GM18951 (cell line): ENCODE data around the gene SASH1.
A peak's percentile ranks its signal among the peaks of the same experiment; 100 is the strongest.

ENCODE experiments used
- POLR2A ChIP-seq: IDR thresholded peaks from 4 replicates; pipeline ENCODE4 v1.6.1; 2011; ENCODE audit warnings: mild to moderate bottlenecking; ENCODE audit not compliant: insufficient read length, insufficient read depth; ENCODE audit errors: extremely low read depth
- in situ Hi-C: fragments of 300-500 bp; cut with MboI; formaldehyde crosslinking; loops from one replicate; pipeline ENCODE4 v1.12.0; 2022; ENCODE audit warnings: low sequenced_read_pairs, mixed read lengths, inconsistent platforms; ENCODE audit not compliant: unreplicated experiment

SASH1 gene

GRCh38 chr6:148342350-148343046 is at the start of gene SASH1:
Gene SASH1, plus strand, starts transcription at chr6:148342838. Its CDS starts 230 bp downstream, at chr6:148343068.
- TF ChIP-seq POLR2A = peak; percentile 39
- in situ Hi-C loops = no loop called here

- no peak for TF ChIP-seq POLR2A
- in situ Hi-C loops = no loop called here
These were observed 49.2 kb upstream of the SASH1 start for GRCh38 chr6:148293181-148293995.

GRCh38 chr6:148294059-148294458 is 48.6 kb upstream of the SASH1 start:
- no peak for TF ChIP-seq POLR2A
- in situ Hi-C loops = no loop called here

- in situ Hi-C loops = no loop called here
- TF ChIP-seq POLR2A = no peak
These were observed 47.3 kb upstream of the SASH1 start for GRCh38 chr6:148295261-148295887.

- in situ Hi-C loops = no loop called here
- no peak for TF ChIP-seq POLR2A
These were observed 45.9 kb upstream of the SASH1 start for GRCh38 chr6:148296771-148297170.

- in situ Hi-C loops = no loop called here
- TF ChIP-seq POLR2A = no peak
These were observed 44.0 kb upstream of the SASH1 start for GRCh38 chr6:148298683-148299082.

GRCh38 chr6:148303616-148304015 is 39.0 kb upstream of the SASH1 start:
- TF ChIP-seq POLR2A = no peak
- in situ Hi-C loops = no loop called here

GRCh38 chr6:148304976-148305375 is 37.7 kb upstream of the SASH1 start:
- no peak for TF ChIP-seq POLR2A
- in situ Hi-C loops = no loop called here

- no peak for TF ChIP-seq POLR2A
- in situ Hi-C loops = no loop called here
These were observed 36.4 kb upstream of the SASH1 start for GRCh38 chr6:148306286-148306685.

- in situ Hi-C loops = no loop called here
- TF ChIP-seq POLR2A = no peak
These were observed 35.2 kb upstream of the SASH1 start for GRCh38 chr6:148307405-148307804.

GRCh38 chr6:148309301-148309700 is 33.3 kb upstream of the SASH1 start:
- no peak for TF ChIP-seq POLR2A
- in situ Hi-C loops = no loop called here

GRCh38 chr6:148311966-148312669 is 30.5 kb upstream of the SASH1 start:
- in situ Hi-C loops = no loop called here
- no peak for TF ChIP-seq POLR2A

GRCh38 chr6:148313488-148313887 is 29.1 kb upstream of the SASH1 start:
- TF ChIP-seq POLR2A = no peak
- in situ Hi-C loops = no loop called here

- in situ Hi-C loops = no loop called here
- TF ChIP-seq POLR2A = no peak
These were observed 26.3 kb upstream of the SASH1 start for GRCh38 chr6:148316308-148316707.
